WTC11 (cell line): ENCODE measurements around the gene TCF3. TPM values are rescaled to one million over a fixed set of nuclear protein-coding genes. Genes with fewer than 3 reads are reported as not detected.

Experiments used
- ATAC-seq: fragments of 200-7000 bp; cut with Tn5 transposase; 2 replicates; pipeline ENCODE4 v1.10.0; 2021; ENCODE audit warnings: mild to moderate bottlenecking, moderate library complexity
- CTCF ChIA-PET: fragments of 300-600 bp; sonication (Branson Sonifier 250); formaldehyde crosslinking; loops from one replicate; lab custom pipeline; 2021; ENCODE audit warnings: antibody characterized with exemption; lab: Charles Lee
- POLR2A ChIA-PET: fragments of 350-600 bp; sonication (Branson Sonifier 250); formaldehyde crosslinking; loops from one replicate; lab custom pipeline; 2021; ENCODE audit warnings: antibody characterized with exemption; lab: Charles Lee
- DNase-seq: peaks from one replicate; pipeline ENCODE4 v3.0.0; 2021; ENCODE audit warnings: low spot score
- H3K27ac Mint-ChIP-seq: 2 replicates; pipeline ENCODE4 v1.8.0; 2021; ENCODE audit warnings: mixed read lengths
- H3K27me3 Mint-ChIP-seq: 2 replicates; pipeline ENCODE4 v1.8.0; 2021; ENCODE audit warnings: low read depth, mild to moderate bottlenecking, moderate library complexity, mixed read lengths
- H3K36me3 Mint-ChIP-seq: 2 replicates; pipeline ENCODE4 v1.8.0; 2021; ENCODE audit warnings: mixed read lengths
- H3K4me1 Mint-ChIP-seq: 2 replicates; pipeline ENCODE4 v1.8.0; 2022; ENCODE audit warnings: mixed read lengths
- H3K4me3 Mint-ChIP-seq: 2 replicates; pipeline ENCODE4 v1.8.0; 2021; ENCODE audit warnings: mild to moderate bottlenecking, moderate library complexity, mixed read lengths
- H3K9me3 Mint-ChIP-seq: 2 replicates; pipeline ENCODE4 v1.8.0; 2021; ENCODE audit warnings: mixed read lengths
- ATF1 ChIP-seq: sonication (generic); formaldehyde crosslinking; IDR thresholded peaks from 2 replicates; pipeline ENCODE4 v1.8.1; 2023; ENCODE audit warnings: mild to moderate bottlenecking, moderate library complexity, missing genetic modification reagents
- CBFB ChIP-seq: sonication (generic); formaldehyde crosslinking; IDR thresholded peaks from 2 replicates; pipeline ENCODE4 v1.8.1; 2022; ENCODE audit warnings: mild to moderate bottlenecking, low read depth, missing genetic modification reagents
- ESRRA ChIP-seq: sonication (generic); formaldehyde crosslinking; IDR thresholded peaks from 2 replicates; pipeline ENCODE4 v1.8.1; 2022; ENCODE audit warnings: mild to moderate bottlenecking, missing genetic modification reagents, borderline replicate concordance
- GRHL2 ChIP-seq: fragments of 250-450 bp; sonication (Bioruptor Pico); IDR thresholded peaks from 2 replicates; pipeline ENCODE4 v1.8.0; 2022; ENCODE audit warnings: mild to moderate bottlenecking, moderate library complexity; ENCODE audit not compliant: insufficient replicate concordance, severe bottlenecking
- HMGA2 ChIP-seq: fragments of 250-450 bp; sonication (Bioruptor Pico); IDR thresholded peaks from 2 replicates; pipeline ENCODE4 v1.4.0; 2021; ENCODE audit warnings: mild to moderate bottlenecking, moderate library complexity
- NFE2L1 ChIP-seq: sonication (generic); formaldehyde crosslinking; IDR thresholded peaks from 2 replicates; pipeline ENCODE4 v1.8.1; 2023; ENCODE audit warnings: missing genetic modification reagents
- NR1H2 ChIP-seq: sonication (generic); formaldehyde crosslinking; IDR thresholded peaks from 2 replicates; pipeline ENCODE4 v1.9.0; 2021; ENCODE audit warnings: mild to moderate bottlenecking, moderate library complexity, missing genetic modification reagents
- NR3C1 ChIP-seq: sonication (generic); formaldehyde crosslinking; conservative IDR thresholded peaks from 2 replicates; pipeline ENCODE4 v1.8.1; 2023; ENCODE audit warnings: low read depth, mild to moderate bottlenecking, missing genetic modification reagents
- PRRX2 ChIP-seq: fragments of 250-450 bp; sonication (Bioruptor Pico); IDR thresholded peaks from 2 replicates; pipeline ENCODE4 v1.8.0; 2021; ENCODE audit warnings: mild to moderate bottlenecking
- TCF7 ChIP-seq: sonication (generic); formaldehyde crosslinking; IDR thresholded peaks from 2 replicates; pipeline ENCODE4 v1.8.0; 2022; ENCODE audit warnings: mild to moderate bottlenecking, low read depth, missing genetic modification reagents, moderate library complexity
- TEAD1 ChIP-seq: sonication (generic); formaldehyde crosslinking; IDR thresholded peaks from 2 replicates; pipeline ENCODE4 v1.8.0; 2022; ENCODE audit warnings: mild to moderate bottlenecking, missing genetic modification reagents
- ZBTB21 ChIP-seq: sonication (generic); formaldehyde crosslinking; IDR thresholded peaks from 2 replicates; pipeline ENCODE4 v1.8.1; 2023; ENCODE audit warnings: mild to moderate bottlenecking, missing genetic modification reagents, borderline replicate concordance
- ZNF121 ChIP-seq: sonication (generic); formaldehyde crosslinking; IDR thresholded peaks from 2 replicates; pipeline ENCODE4 v1.8.0; 2023; ENCODE audit warnings: missing genetic modification reagents
- total RNA-seq: library from RNA; stranded (reverse); gene quantifications from 3 replicates; pipeline ENCODE4 v1.2.3, GENCODE V29; 2021
- TF ChIP-seq, protein P1 (sequence below): sonication (generic); formaldehyde crosslinking; IDR thresholded peaks from 2 replicates; pipeline ENCODE4 v1.8.1; 2023; ENCODE audit warnings: mild to moderate bottlenecking, missing genetic modification reagents
- TF ChIP-seq, protein P2 (sequence below): sonication (generic); formaldehyde crosslinking; IDR thresholded peaks from 2 replicates; pipeline ENCODE4 v1.8.1; 2023; ENCODE audit warnings: mild to moderate bottlenecking, missing genetic modification reagents, borderline replicate concordance
- TF ChIP-seq, protein P3 (sequence below): fragments of 250-450 bp; sonication (Bioruptor Pico); conservative IDR thresholded peaks from 2 replicates; pipeline ENCODE4 v1.9.0; 2021; ENCODE audit warnings: mild to moderate bottlenecking
- TF ChIP-seq, protein P4 (sequence below): sonication (generic); formaldehyde crosslinking; IDR thresholded peaks from 2 replicates; pipeline ENCODE4 v1.8.0; 2022; ENCODE audit warnings: mild to moderate bottlenecking, missing genetic modification reagents
- TF ChIP-seq, protein P5 (sequence below): sonication (generic); formaldehyde crosslinking; IDR thresholded peaks from 2 replicates; pipeline ENCODE4 v1.8.1; 2023; ENCODE audit warnings: mild to moderate bottlenecking, missing genetic modification reagents, moderate library complexity
- TF ChIP-seq, protein P6 (sequence below): sonication (generic); formaldehyde crosslinking; IDR thresholded peaks from 2 replicates; pipeline ENCODE4 v1.8.1; 2022; ENCODE audit warnings: missing genetic modification reagents, borderline replicate concordance

Gene TCF3
- total RNA-seq, 1 experiment from 2014 or later: 324 TPM

DNA sequence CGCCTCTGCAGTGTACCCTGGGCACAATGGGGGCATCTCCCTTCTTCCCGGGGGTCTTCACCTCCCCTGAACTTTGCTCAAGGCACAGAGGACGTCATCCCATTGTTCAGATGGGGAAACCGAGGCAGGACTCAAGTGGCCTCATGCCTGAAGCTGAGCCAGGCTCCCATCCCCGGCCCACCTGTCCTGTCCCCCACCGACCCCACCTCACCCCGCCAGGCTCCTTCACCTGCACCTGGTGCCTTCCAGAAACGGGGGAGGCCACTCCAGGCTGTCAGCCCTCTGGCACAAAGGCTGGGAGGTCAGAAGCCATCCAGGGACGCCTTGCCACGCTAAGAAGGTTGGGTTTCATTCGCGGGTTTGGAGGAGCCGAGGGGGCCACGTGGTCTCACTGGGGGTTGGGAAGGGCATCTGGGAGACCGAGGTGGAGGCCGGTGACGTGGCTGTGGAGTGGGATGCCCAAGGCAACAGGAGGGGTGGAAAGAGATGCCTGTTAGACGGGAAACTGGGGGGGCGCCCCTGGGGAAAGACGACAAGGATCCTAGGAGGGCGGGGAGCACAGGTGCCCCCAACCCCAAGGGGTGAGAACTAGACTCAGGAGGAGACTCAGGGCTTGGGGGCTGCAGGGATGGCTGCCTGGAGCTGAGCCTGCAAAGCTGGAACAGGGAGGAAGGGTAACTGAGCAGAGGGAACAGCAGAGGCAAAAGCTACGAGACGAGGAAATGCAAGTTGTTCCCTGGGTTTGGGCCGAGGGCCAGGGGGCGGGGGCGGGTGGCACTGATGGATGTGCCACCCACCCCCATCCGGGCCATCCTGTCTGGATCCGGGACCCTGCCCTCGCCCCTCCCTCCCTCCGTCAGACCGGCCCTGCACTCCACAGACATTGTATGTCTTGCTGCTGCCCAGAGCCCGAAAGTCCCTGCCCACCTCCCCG is 6.0 kb upstream of the TCF3 start:
- no peak for DNase-seq

DNA sequence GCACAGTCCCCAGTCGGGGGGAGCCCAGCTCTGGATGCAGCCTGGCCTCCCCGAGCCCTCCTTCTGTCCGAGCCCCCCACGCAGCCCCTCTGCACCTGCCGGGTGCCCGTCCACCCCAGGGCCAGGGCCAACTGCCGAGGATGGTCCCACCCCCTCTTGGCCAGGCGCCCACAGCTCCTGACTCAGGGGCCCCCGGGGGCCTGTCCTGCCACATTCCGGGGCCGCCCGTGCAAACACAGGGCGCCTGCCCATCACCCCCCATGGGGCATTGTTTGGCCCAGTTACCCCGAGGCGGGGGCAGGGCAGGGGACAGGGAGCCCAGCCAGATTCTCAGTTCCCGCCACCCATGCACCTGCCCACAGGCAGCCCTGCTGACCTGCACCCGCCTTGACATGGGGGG is 5.3 kb upstream of the TCF3 start:
- CTCF ChIA-PET: interaction anchor here (1.1 kb wide), 1 partner anchor 168 kb away, joined by 3 read pairs; no protein-coding TSS in a partner anchor
- H3K27ac Mint-ChIP-seq: no peak overlapping the region
- POLR2A ChIA-PET: no interaction called here
- ATAC-seq (no peak), DNase-seq (no peak)
- H3K4me1 Mint-ChIP-seq: no peaks in the 10 kb centered on the region
- TF ChIP-seq GRHL2 (CRISPR knock-in tag) (no peak), NR1H2 (no peak), HMGA2 (CRISPR knock-in tag) (no peak), NFE2L1 (CRISPR knock-in tag) (no peak)
- TF ChIP-seq, protein P1, sequence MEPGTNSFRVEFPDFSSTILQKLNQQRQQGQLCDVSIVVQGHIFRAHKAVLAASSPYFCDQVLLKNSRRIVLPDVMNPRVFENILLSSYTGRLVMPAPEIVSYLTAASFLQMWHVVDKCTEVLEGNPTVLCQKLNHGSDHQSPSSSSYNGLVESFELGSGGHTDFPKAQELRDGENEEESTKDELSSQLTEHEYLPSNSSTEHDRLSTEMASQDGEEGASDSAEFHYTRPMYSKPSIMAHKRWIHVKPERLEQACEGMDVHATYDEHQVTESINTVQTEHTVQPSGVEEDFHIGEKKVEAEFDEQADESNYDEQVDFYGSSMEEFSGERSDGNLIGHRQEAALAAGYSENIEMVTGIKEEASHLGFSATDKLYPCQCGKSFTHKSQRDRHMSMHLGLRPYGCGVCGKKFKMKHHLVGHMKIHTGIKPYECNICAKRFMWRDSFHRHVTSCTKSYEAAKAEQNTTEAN (CRISPR knock-in tag): no peak
- TF ChIP-seq, protein P2, sequence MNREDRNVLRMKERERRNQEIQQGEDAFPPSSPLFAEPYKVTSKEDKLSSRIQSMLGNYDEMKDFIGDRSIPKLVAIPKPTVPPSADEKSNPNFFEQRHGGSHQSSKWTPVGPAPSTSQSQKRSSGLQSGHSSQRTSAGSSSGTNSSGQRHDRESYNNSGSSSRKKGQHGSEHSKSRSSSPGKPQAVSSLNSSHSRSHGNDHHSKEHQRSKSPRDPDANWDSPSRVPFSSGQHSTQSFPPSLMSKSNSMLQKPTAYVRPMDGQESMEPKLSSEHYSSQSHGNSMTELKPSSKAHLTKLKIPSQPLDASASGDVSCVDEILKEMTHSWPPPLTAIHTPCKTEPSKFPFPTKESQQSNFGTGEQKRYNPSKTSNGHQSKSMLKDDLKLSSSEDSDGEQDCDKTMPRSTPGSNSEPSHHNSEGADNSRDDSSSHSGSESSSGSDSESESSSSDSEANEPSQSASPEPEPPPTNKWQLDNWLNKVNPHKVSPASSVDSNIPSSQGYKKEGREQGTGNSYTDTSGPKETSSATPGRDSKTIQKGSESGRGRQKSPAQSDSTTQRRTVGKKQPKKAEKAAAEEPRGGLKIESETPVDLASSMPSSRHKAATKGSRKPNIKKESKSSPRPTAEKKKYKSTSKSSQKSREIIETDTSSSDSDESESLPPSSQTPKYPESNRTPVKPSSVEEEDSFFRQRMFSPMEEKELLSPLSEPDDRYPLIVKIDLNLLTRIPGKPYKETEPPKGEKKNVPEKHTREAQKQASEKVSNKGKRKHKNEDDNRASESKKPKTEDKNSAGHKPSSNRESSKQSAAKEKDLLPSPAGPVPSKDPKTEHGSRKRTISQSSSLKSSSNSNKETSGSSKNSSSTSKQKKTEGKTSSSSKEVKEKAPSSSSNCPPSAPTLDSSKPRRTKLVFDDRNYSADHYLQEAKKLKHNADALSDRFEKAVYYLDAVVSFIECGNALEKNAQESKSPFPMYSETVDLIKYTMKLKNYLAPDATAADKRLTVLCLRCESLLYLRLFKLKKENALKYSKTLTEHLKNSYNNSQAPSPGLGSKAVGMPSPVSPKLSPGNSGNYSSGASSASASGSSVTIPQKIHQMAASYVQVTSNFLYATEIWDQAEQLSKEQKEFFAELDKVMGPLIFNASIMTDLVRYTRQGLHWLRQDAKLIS: no peak
- TF ChIP-seq, protein P3, sequence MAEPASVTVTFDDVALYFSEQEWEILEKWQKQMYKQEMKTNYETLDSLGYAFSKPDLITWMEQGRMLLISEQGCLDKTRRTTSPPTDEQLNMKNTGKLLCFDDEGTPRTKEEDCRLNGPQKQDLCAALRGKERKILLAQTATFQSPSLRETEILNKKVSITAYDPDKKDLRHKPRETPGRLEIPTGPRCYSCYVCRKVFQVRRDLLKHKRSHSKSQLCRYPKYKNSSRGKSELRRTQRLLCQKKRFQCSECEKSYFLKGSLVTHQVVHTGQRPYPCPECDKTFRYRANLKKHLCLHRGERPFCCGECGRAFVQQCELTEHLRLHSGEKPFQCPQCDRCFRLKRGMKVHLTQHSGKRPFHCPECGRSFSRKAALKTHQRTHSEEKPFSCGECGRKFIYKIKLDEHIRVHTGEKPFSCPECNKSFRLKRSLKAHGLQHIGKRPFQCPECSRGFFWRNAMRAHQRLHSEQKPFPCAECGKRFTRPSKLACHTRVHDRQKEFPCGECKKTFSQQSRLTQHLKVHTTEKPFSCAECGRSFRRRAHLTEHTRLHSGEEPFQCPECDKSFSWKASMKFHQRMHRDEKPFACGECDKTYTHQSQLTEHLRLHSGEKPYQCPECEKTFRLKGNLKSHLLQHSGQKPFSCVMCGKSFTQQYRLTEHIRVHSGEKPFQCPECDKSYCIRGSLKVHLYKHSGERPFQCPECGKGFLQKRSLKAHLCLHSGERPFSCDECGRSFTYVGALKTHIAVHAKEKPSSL (CRISPR knock-in tag): no peak
- TF ChIP-seq, protein P4, sequence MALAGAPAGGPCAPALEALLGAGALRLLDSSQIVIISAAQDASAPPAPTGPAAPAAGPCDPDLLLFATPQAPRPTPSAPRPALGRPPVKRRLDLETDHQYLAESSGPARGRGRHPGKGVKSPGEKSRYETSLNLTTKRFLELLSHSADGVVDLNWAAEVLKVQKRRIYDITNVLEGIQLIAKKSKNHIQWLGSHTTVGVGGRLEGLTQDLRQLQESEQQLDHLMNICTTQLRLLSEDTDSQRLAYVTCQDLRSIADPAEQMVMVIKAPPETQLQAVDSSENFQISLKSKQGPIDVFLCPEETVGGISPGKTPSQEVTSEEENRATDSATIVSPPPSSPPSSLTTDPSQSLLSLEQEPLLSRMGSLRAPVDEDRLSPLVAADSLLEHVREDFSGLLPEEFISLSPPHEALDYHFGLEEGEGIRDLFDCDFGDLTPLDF (CRISPR knock-in tag): no peak
- H3K9me3 Mint-ChIP-seq: peaks cover 9% of the 10 kb centered on the region
- H3K4me3 Mint-ChIP-seq: no peak overlapping the region
- H3K36me3 Mint-ChIP-seq: peaks cover 3% of the 10 kb centered on the region; the same call in 1 of the 2 replicates
- H3K27me3 Mint-ChIP-seq: peaks cover 9% of the 10 kb centered on the region

More for the DNA sequence above, 6.0 kb upstream of the TCF3 start:
- Mint-ChIP-seq H3K27me3 (peaks cover 9% of the 10 kb centered on the region), H3K27ac (no peak overlapping the region), H3K4me3 (no peak overlapping the region), H3K36me3 (peaks cover 3% of the 10 kb centered on the region; the same call in 1 of the 2 replicates), H3K4me1 (no peaks in the 10 kb centered on the region), H3K9me3 (peaks cover 9% of the 10 kb centered on the region)
- TF ChIP-seq ATF1 (CRISPR knock-in tag) (no peak), ZBTB21 (CRISPR knock-in tag) (no peak), TEAD1 (CRISPR knock-in tag) (no peak), CBFB (CRISPR knock-in tag) (no peak), ZNF121 (CRISPR knock-in tag) (no peak), NR3C1 (CRISPR knock-in tag) (no peak), ESRRA (no peak), PRRX2 (CRISPR knock-in tag) (no peak), TCF7 (no peak)
- TF ChIP-seq, protein P5, sequence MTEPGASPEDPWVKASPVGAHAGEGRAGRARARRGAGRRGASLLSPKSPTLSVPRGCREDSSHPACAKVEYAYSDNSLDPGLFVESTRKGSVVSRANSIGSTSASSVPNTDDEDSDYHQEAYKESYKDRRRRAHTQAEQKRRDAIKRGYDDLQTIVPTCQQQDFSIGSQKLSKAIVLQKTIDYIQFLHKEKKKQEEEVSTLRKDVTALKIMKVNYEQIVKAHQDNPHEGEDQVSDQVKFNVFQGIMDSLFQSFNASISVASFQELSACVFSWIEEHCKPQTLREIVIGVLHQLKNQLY (CRISPR knock-in tag): no peak
- TF ChIP-seq, protein P6, sequence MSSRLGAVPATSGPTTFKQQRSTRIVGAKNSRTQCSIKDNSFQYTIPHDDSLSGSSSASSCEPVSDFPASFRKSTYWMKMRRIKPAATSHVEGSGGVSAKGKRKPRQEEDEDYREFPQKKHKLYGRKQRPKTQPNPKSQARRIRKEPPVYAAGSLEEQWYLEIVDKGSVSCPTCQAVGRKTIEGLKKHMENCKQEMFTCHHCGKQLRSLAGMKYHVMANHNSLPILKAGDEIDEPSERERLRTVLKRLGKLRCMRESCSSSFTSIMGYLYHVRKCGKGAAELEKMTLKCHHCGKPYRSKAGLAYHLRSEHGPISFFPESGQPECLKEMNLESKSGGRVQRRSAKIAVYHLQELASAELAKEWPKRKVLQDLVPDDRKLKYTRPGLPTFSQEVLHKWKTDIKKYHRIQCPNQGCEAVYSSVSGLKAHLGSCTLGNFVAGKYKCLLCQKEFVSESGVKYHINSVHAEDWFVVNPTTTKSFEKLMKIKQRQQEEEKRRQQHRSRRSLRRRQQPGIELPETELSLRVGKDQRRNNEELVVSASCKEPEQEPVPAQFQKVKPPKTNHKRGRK: no peak
- ChIA-PET CTCF (interaction anchor here (1.1 kb wide), 1 partner anchor 168 kb away, joined by 4 read pairs; no protein-coding TSS in a partner anchor), POLR2A (interaction anchor here (0.7 kb wide), 1 partner anchor 65 kb away, joined by 6 read pairs; no protein-coding TSS in a partner anchor)
- ATAC-seq: no peak
